Right renal cortex interstitium (tissue), 3 donors: ENCODE results near the gene MYO16. TPM values are rescaled to one million over a fixed set of nuclear protein-coding genes. Genes with fewer than 3 reads are reported as not detected.

Experiments used
- DNase-seq, 3 donors: peaks; one replicate each; pipeline ENCODE4 v3.0.0-alpha.2; 2013; ENCODE audit warnings: low read depth in 3 of 3, low spot score in 2 of 3
- polyA plus RNA-seq, 3 donors: library from polyadenylated mRNA; unstranded; fragments of 120-200 nt; gene quantifications; one replicate each; pipeline ENCODE4 v1.2.1, GENCODE V29; 2013; ENCODE audit not compliant: insufficient read length in 3 of 3

MYO16 gene
- polyA plus RNA-seq, 3 donors = 0.42 to 0.60 (median 0.45) TPM

DNA sequence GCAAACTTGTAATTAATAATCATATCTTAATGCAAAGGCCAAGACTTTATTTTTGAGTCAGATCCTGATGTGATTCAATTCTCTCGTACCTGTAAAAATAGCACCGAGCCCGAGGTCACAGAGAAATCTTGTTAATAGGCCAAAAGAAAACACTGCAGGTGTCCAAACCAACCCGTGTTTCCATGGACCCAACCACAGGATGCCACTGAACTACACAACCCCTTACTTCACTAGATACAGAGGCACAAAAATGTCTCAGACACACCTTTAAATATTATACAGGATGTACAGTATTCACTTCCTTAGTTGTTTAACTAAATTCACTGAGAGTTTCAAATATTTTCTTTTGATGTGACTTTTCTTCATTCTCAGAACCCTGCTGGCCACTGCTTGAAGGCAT is 530.9 kb downstream of the MYO16 start:
- DNase-seq = no peak

DNA sequence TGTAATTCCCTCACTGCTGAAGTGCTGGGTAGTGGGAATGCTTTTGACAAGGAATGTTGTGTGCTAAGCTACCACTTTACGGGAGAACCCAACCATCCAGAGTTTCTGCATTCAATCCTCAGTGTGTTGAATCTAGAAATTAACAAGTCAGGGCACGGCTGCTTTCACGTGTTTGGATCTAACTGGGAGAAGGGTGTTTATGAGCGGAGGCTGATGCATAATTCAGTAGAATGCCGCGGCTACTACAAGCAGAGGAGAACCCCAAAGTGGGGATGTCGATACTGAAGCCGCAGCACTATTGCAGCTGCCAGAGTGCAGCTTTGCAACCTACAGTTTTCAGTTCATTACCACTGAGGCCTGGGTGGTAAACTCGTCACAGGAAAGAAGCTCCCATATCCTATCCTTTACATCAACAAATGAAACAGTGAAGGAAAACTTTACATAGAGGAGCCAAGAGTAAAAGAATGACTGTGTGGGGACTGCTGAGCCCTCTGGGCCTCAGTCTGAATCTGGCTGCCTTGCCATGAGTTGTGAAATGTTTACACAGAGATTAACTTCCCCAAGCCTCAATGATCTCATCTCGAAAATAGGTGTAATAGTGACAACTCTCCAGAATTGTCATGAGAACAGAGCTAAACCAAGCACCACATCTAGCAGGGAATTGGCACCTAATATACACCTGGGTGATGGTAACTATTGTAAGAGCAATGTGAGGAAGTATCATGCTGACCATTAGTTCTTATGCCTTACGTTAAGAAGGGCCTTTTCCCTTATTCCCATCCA is 531.7 kb downstream of the MYO16 start:
- DNase-seq = no peak

DNA sequence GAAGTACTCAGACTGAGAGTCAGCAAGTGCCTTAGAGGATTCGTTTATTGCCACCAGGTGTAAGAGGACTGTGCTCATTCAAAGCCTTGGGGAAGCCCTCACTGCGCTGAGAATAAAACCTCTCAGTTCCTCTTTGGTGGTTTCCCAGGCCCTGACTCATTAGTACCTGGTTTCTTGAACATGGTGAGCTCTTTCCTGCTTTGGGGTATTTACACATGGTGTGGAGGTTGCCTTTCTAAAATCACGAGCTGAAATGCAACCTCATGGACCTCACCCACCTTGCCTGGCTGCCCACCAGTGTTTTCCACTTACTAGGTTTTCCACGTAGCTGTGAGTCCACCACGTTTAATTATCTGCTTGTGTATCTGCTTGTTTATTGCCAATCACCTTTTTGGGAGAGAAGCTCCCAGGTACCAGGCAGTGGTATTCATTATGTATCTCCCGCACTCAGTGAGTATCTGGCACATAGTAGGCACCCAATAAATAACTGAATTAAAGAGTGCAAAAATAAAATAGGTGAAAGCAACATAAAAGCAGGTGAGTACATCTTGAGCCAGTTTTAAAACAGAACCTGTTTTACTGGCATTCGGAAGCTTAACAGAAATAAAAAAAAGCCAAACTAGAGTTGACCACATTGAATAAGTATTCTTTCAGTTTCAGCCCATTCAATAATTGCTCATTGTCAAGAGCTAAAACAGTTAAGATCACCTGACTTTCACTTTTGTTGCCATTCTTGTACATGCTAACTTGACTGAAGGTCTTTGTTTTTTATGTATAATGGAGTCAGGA is 533.0 kb downstream of the MYO16 start:
- DNase-seq = no peak

DNA sequence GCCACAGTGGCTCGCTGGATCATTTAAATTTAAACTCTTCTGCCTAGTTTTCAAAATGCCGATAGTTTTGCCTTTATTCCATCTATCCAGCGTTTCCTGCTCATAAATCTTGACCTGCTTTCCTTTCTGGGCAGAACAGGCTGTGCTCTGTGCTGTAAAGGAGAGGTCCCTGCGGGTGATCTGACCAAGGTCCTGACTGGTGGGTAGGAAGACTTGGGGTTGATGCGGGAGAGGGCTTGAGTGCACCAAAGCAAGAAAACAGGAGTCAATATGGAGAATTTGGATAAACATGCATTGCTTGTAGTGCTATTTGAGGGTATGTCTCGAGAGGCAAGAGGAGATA is 533.6 kb downstream of the MYO16 start:
- no peak for DNase-seq

DNA sequence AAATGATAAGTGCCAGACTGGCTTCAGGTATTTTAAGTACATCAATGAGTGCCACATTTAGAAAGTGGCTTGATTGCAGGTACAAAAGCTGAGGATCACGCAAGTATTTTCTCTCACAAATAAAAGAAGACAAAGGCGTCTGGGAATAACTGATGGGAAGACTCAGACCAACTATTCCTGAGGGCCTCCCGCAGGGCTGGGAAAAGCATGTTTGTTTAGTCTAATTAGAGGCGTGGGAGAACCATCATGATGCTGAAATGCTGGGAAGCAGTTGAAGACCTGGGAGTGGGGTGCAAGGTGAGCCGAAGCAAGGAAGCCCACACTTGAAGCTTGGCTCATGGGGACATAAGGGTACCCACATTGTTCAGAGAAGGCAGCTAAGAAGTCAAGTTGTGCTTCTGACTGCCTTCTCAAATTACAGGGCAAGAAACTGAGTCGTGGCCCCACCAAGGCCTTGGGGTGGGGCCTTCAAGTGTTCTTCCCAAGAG is 536.0 kb downstream of the MYO16 start:
- no peak for DNase-seq

DNA sequence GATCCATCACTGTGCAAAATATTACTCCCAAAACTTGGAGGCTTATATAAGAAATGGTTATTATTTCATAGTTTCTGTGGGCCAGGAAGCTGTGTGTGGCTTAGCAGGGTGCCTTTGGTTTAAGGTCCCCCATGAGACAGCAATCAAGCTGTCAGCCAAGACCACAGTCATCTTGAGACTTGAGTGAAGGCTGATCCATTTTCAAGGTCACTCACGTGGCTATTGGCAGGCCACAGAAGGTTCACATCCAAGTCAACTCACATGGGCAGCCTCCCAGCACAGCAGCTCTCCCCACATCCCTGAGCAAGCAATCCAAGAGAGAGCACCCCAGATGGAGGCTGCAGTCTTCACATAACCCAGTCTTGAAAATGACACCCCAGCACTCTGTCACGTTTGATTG is 537.4 kb downstream of the MYO16 start:
- DNase-seq = no peak

DNA sequence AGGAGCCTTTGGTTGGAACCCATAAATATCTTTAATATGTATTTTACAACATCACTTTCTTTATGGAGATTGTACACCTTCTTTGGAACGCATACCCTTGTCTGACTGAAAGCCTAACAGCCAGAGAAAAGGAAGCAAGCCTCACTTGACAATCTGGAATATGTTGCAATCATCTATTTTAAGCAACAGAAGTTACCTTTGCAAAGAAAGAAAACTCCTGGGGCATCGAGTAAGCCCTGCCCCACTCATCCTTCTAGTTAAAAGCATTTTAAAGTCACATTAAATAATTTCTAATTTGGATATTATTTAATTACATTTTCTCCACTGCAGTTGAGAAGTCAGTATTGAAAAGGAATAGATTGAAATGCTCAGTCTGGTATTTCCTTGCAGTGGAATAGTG is 542.7 kb downstream of the MYO16 start:
- DNase-seq = no peak

DNA sequence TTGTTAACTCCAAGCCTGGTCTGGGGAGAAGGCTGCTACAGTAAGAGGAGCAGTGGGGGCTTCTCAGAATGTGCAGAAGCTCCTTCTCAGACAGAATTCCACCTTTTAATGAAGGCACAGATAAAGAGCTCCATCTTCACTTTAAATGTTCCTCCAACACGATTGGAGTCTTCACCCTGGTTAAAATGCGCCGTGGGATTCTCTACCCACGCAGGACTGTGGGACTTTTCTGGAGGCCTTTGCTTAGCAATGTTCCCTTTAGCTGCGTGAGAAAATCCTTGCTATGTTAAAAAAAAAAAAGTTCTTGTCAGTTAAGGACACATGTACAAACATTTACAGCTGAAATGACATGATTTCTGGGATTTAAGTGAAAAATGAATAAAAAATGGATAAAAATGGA is 546.3 kb downstream of the MYO16 start:
- no peak for DNase-seq

DNA sequence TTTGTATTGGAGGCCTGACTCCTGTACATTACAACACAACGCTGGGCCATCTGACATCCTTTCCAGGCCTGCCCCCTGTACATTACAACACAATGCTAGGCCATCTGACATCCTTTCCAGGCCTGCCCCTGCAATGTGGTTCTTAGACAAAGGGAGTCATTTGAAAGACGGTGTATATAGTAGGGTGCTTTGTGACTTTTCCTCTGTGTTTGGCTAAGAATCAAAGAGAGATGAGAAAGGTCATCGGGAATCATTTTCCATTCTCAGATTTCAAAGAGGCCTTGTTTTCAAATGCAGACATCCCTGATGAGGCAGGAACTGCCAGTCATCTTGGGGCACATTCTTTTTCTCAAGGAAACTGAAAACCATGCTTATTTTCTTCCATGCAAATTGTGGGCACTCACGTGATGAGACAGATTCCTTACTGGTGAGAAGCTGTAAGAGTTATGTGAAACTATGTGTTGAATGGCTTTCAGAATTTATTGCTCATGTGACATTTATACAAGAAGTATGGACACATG is 551.6 kb downstream of the MYO16 start:
- DNase-seq = no peak

DNA sequence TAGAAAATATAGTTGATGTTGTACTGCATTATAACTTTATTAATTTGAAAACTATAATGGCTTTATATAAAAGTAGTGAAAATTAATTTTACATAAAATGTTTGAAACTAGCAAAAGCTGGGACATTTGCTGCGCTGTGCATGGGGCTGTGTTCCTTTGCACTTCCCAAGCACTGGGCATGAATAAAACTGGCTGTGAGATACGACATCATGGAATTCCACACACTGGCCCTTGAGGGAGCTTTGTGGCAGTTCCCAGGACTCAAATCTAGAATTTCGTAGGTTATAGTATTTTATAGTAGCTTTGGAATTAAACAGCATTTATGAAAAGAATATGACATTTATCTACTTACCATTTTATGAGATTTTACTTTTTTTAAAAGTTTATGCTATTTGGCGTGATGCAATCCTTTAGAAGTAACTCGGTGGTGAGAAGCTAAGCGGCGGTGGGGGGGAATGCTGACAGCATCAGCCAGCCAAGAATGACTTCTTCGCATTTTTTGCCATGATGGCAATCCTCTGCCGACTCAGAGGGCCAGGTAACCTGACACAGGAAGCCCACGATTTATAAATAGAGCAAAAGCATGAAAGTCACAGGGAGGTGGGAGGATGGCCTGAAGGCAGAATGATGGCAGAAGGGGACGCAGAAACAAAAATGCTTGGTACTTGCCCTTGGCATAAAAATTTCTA is 553.5 kb downstream of the MYO16 start:
- no peak for DNase-seq

DNA sequence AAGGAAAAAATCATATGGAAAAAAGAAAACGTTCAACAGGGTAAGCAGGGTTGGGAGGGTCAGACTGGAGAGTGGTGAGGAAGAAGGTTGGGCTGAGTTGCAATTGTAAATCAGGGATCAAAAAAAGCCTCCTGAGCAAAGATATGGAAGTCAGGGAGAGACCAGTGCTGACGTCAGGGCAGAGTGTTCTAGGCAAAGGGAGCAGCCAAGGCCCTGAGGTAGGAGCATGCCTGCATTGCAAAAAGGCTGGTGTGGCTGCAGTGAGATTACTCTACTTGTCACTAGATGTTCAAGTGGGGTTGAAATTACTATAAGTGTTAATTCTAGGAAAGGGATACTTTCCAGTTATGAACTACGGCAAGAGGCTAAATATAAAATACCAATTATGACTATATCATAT is 562.0 kb downstream of the MYO16 start:
- DNase-seq = no peak

DNA sequence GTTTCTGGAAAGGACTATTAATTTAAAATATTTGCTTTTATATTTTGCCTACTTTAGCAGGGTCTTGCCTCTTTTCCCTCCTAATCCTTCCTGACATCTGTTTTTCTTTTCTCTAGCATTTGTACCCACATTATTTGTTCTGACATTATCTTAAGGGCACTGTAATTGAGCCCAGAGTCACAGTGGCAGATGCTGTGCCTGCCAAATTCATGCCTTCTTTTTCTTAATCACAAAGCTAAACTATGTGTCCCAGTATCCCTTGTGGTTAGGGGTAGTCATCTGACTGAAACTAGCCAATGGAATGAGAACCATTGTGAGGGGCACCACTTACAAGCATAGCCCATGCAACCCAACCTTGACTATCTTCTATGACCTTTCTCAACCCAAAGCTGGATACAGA is 562.9 kb downstream of the MYO16 start:
- DNase-seq = no peak

DNA sequence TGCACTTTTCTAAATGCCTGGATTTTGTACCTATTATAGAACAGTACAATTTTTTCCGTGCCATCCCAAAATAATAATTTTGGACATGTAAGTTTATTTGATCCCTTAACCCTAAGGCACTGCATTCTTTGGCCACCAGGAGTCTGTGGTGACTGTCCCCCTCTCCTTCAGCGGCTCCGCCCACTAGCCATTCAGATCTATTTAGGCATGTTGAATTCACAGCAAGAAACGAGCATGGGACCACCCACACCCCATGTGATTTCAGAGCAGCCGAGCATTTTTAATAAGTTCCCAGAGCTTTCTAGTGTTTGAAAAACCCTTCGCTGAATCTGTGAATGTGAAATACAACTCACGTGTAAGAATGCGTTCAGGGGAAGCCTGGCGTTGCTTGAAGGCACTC is 567.5 kb downstream of the MYO16 start:
- DNase-seq = no peak

DNA sequence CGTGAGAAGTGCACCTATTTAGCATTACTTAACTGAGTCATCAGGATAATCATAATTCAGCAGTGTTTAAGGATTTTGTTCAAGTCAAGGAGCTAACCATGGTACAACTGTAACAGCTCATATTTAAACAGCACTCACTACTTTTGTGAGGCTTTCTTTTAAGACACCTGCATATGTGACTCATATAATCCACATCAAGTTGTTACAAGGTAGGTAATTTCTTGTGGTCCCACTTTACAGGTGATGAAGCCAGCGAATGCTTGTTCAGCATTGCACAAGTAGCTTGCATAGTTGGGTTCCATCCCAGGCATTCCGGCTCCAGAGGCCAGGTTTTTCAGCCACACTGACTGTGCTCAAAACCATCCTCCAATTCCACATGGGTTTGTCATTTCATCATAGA is 569.2 kb downstream of the MYO16 start:
- DNase-seq = no peak

DNA sequence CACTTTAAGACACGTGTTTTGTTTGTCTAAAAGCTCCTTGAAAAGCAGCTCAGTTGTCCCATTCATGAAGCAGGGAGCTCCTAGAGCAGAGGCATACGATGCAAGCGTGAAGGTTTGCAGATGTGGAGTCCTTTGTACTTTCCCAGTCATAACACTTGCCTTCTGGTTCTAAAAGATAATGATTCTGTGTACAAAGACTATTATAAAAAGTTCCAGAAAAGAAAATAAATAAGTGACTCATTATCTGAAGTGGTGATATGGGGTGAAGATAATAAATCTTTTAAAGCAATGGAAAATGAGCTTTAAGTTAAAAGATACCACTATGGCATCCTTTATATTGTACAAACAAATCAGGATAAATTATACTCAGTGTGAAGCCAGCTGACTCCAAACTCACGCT is 569.9 kb downstream of the MYO16 start:
- no peak for DNase-seq

DNA sequence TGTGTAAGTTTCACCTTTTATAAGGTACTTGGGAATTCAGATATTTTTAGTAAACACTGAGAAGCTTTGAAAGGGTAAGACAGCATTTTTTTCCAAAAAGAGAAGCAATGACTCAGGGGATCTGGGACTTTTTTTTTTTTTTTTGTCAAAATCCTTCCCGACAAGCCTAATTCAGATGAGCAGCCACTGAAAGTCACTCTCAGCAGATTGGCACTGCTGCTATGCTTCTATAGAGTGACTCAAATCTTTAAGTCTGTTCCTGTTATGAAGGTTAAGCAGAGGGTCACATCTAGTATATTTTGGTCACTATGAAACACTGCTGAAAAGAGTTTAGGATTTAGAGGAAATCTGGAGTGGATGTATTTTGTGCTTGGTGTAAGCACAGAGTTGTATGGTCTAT is 571.1 kb downstream of the MYO16 start:
- DNase-seq = no peak

DNA sequence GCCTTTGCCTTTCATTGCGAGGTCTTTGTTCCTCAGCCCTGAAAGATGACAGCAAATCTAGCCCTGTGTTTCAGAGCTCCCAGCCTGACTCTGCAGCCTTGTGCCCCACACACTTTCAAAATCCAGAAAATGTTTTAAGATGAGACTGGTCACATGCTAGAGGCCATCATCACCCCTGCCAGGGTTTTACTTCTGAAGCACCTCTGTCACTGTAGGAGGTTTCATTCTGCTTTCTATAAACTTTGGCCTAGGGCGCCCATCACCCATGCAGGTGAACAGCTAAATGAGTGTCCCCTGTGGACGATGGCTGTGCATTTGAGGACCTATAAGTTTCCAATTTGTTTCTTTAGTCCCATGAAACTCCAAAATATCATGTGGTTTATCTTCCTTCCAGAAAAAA is 574.2 kb downstream of the MYO16 start:
- DNase-seq = no peak

DNA sequence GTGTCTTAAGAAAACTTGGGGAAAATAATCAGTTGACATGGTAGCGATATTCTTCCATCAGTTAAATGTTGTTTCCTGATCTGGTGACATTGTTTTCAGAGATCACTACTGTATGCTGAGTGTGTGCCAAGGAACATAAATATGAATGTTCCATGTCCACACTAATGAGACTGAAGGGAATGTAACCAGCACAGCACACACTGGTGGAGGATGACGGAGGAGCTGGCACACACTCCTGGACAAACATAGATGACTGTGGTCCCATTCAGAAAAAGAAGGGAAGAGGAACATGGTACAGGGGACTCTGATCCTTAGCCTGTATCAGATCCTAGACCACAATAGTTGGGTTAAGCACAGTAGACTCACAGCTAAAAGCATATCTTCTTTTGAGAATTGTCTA is 574.8 kb downstream of the MYO16 start:
- DNase-seq = no peak

DNA sequence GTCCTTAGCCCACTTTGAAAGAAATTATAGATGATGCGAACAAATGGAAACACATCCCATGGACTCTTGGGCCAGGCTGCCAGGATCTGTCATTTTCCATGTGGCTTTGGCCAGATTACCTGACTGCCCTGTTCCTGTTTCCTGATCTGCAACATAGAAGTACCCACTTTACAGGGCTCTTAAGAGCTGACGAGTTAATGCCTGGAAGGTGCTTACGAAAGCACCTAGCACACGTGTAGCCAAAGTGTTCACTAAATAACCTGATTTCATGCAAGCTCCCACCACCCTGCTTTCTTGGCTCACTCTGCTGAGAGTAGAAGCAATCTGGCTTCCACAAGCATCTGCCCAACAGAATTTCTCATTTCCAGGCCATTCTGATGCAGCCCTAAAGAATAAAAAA is 575.2 kb downstream of the MYO16 start:
- DNase-seq = no peak

DNA sequence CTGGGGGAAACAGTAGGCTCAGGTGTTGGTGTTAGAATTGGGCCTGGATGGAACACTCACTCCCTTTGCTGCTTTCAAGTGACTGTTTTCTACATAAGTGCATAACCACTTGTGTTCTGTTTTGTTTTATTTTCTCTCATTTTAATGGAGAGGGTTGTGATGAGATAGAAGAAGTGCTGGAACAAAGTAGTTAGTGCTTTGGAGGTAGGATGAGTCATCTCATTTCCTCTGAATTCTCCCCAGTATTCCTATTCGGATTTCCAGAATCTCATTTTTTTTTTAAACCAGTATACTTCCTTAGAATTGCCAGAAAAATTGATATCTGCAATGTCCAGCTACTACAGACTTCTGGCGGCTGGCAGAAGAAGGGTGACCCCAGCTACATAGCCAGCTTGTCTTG is 575.9 kb downstream of the MYO16 start:
- no peak for DNase-seq

DNA sequence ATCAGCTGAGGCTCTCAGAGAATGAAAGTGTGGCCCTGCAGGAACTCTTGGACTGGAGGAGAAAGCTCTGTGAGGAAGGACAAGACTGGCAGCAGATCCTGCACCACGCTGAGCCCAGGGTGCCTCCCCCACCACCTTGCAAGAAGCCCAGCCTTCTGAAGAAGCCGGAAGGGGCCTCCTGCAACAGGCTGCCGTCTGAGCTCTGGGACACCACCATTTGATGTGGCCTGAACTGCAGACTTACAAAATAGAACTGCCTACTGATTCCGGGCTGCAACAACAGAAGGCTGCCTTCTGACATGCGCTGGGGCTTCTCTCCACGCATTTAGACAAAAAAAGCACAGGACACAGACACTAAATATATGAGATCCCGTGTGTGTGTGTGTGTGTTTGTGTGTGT is 577.2 kb downstream of the MYO16 start:
- no peak for DNase-seq
